Testis (tissue), 2 donors: ENCODE measurements around the gene PI4KA.

ENCODE experiments used
- CTCF ChIP-seq, 3 experiments: fragments of 450-650 bp in 2 of 3; fragments of 200-600 bp in 1 of 3; sonication (generic) in 1 of 3; IDR thresholded peaks; one replicate each; pipeline ENCODE4 v1.5.1; 2016 to 2019; ENCODE audit warnings: antibody characterized with exemption in 3 of 3, mild to moderate bottlenecking in 2 of 3, moderate library complexity in 1 of 3
- POLR2A ChIP-seq: fragments of 450-650 bp; IDR thresholded peaks from one replicate; pipeline ENCODE4 v1.6.1; 2017; ENCODE audit warnings: antibody characterized with exemption, mild to moderate bottlenecking, moderate library complexity

GRCh38 chr22:20745119-20745518, 113.5 kb downstream of the PI4KA start:
- TF ChIP-seq POLR2A = no peak
- no peak for TF ChIP-seq CTCF (IDR thresholded peaks at IDR 0.05)
